PFSK-1 (cell line): ENCODE results near the gene IRF4.

Experiments used
- FOXP2 ChIP-seq: optimal IDR thresholded peaks from 2 replicates; pipeline ENCODE3; 2011; ENCODE audit warnings: borderline replicate concordance, control low read depth, inconsistent platforms; ENCODE audit not compliant: insufficient read depth; ENCODE audit errors: extremely low read length, extremely low read depth
- POLR2AphosphoS5 ChIP-seq: IDR thresholded peaks from 2 replicates; pipeline ENCODE4 v1.6.1; 2012; ENCODE audit warnings: low read depth, mild to moderate bottlenecking, control low read depth, low read length, moderate library complexity
- REST ChIP-seq, 2 experiments: IDR thresholded peaks; 2 replicates each; pipeline versions ENCODE4 v1.6.1 to v1.8.0; 2011 to 2012; ENCODE audit warnings: low read depth in 2 of 2, low read length in 2 of 2, control low read depth in 1 of 2, inconsistent platforms in 1 of 2, mild to moderate bottlenecking in 1 of 2, moderate library complexity in 1 of 2; ENCODE audit not compliant: insufficient read depth in 1 of 2
- SIN3A ChIP-seq: IDR thresholded peaks from 2 replicates; pipeline ENCODE4 v1.6.1; 2012; ENCODE audit warnings: mild to moderate bottlenecking, low read length, moderate library complexity, borderline replicate concordance; ENCODE audit not compliant: insufficient read depth
- TAF1 ChIP-seq: IDR thresholded peaks from 2 replicates; pipeline ENCODE4 v1.6.1; 2012; ENCODE audit warnings: low read length, control low read depth, borderline replicate concordance; ENCODE audit not compliant: insufficient read depth

The IRF4 gene

GRCh38 chr6:384898-385297, 6.7 kb upstream of the IRF4 start:
- TF ChIP-seq FOXP2 (no peak), REST (IDR thresholded peaks at IDR 0.05; ENCODE audit: insufficient read depth in 1 of 2, low read depth in 2 of 2, low read length in 2 of 2) (no peak), TAF1 (no peak), SIN3A (no peak), POLR2AphosphoS5 (no peak)

GRCh38 chr6:385614-386013, 5.9 kb upstream of the IRF4 start:
- no peak for TF ChIP-seq TAF1
- TF ChIP-seq POLR2AphosphoS5 = no peak
- no peak for TF ChIP-seq SIN3A
- no peak for TF ChIP-seq REST (IDR thresholded peaks at IDR 0.05; ENCODE audit: insufficient read depth in 1 of 2, low read depth in 2 of 2, low read length in 2 of 2)
- no peak for TF ChIP-seq FOXP2

GRCh38 chr6:386688-387266, 4.8 kb upstream of the IRF4 start:
- TF ChIP-seq POLR2AphosphoS5 (no peak), TAF1 (no peak), SIN3A (no peak), REST (IDR thresholded peaks at IDR 0.05; ENCODE audit: insufficient read depth in 1 of 2, low read depth in 2 of 2, low read length in 2 of 2) (no peak), FOXP2 (no peak)

- TF ChIP-seq POLR2AphosphoS5 (no peak), REST (IDR thresholded peaks at IDR 0.05; ENCODE audit: insufficient read depth in 1 of 2, low read depth in 2 of 2, low read length in 2 of 2) (no peak), FOXP2 (no peak), TAF1 (no peak), SIN3A (no peak)
Measured at GRCh38 chr6:387293-387741, 4.2 kb upstream of the IRF4 start.
